ENCODE measurements around the gene PAPOLG. TPM values are rescaled to one million over a fixed set of nuclear protein-coding genes. Genes with fewer than 3 reads are reported as not detected.

Gene PAPOLG
- total and polyA plus RNA-seq, 2 of the 4 experiments (the other 2 are of a cell fraction) = 3.5 to 12.4 TPM

GRCh38 chr2:60766283-60766682, 10.2 kb downstream of the PAPOLG start:
- Histone ChIP-seq H4K20me1 (ENCODE audit: insufficient read depth, low read length) (no peaks in the 10 kb centered on the region), H3K79me1 (ENCODE audit: low read depth in 1 of 2, low read length in 2 of 2) (peaks cover 0 to 12% of the 10 kb centered on the region in 2 experiments; a peak in 2 of 4 replicates), H3K27me3 (ENCODE audit: control insufficient read depth, insufficient read depth, low read length) (no peaks in the 10 kb centered on the region), H2BK20ac (ENCODE audit: low read depth, low read length) (no peak overlapping the region), H2BK5ac (ENCODE audit: low read depth, low read length, poor library complexity, severe bottlenecking) (no peak overlapping the region), H2BK15ac (ENCODE audit: low read depth, low read length) (no peak overlapping the region), H3K56ac (ENCODE audit: extremely low read depth, insufficient read depth, low read length) (no peak overlapping the region), H2AK5ac (ENCODE audit: low read depth, low read length) (no peak overlapping the region), H2AK9ac (replicated peaks; ENCODE audit: low read depth, low read length, poor library complexity) (no peak overlapping the region), H3K36me3 (ENCODE audit: control insufficient read depth, insufficient read depth, low read length) (peaks cover 32% of the 10 kb centered on the region), H4K8ac (ENCODE audit: low read depth in 2 of 2, low read length in 2 of 2) (no peak overlapping the region), H4K5ac (ENCODE audit: low read depth, low read length) (no peak overlapping the region), H2BK120ac (ENCODE audit: low read depth, low read length) (no peak overlapping the region), H2AFZ (replicated peaks; ENCODE audit: low read length, poor library complexity) (no peak overlapping the region), H4K91ac (ENCODE audit: insufficient read depth, low read depth, low read length) (no peak overlapping the region), H3K9ac (ENCODE audit: low read depth, low read length) (no peak overlapping the region), H3K4me2 (ENCODE audit: low read depth, low read length) (no peak overlapping the region), H3K4ac (ENCODE audit: low read depth, low read length) (no peak overlapping the region), H3K4me3 (ENCODE audit: insufficient read depth, low read depth, low read length) (no peak overlapping the region), H3K14ac (replicated peaks; ENCODE audit: low read depth, low read length) (no peak overlapping the region), H3K4me1 (ENCODE audit: control insufficient read depth, insufficient read depth, low read length) (no peaks in the 10 kb centered on the region), H3K9me3 (ENCODE audit: control insufficient read depth, insufficient read depth, low read length) (no peaks in the 10 kb centered on the region), H3K23ac (ENCODE audit: low read depth, low read length) (no peak overlapping the region), H3K18ac (ENCODE audit: low read depth, low read length) (no peak overlapping the region), H3K9me1 (ENCODE audit: insufficient read depth, low read length) (no peaks in the 10 kb centered on the region), H3K27ac (ENCODE audit: insufficient read depth, low read length) (no peak overlapping the region)
- BruUV-seq (replicated peaks) = no TSS peak
- dilution Hi-C loops (cut with HindIII; ENCODE audit: low sequenced_read_pairs, unreplicated experiment) (no loop called here), intact Hi-C loops (cut with micrococcal nuclease) (no loop called here), in situ Hi-C loops (cut with MboI; ENCODE audit: low sequenced_read_pairs) (no loop called here)
- TF ChIP-seq MAFK (IDR thresholded peaks at IDR 0.05; ENCODE audit: low read depth, low read length) (no peak), RAD21 (IDR thresholded peaks at IDR 0.05; ENCODE audit: low read length) (no peak), RCOR1 (IDR thresholded peaks at IDR 0.05; ENCODE audit: insufficient replicate concordance, low read length) (no peak), FOS (IDR thresholded peaks at IDR 0.05; ENCODE audit: low read depth, low read length) (no peak), CEBPB (IDR thresholded peaks at IDR 0.05; ENCODE audit: low read depth, low read length) (no peak), MXI1 (IDR thresholded peaks at IDR 0.05; ENCODE audit: borderline replicate concordance, low read depth, low read length) (no peak), BHLHE40 (IDR thresholded peaks at IDR 0.05; ENCODE audit: low read depth, low read length) (no peak), USF2 (IDR thresholded peaks at IDR 0.05; ENCODE audit: low read depth, low read length) (no peak), CTCF (conservative IDR thresholded peaks at IDR 0.05; ENCODE audit: low read depth, low read length) (no peak), SMC3 (IDR thresholded peaks at IDR 0.05; ENCODE audit: low read depth, low read length) (no peak), CHD1 (IDR thresholded peaks at IDR 0.05; ENCODE audit: low read depth, low read length) (no peak), MAZ (IDR thresholded peaks at IDR 0.05; ENCODE audit: borderline replicate concordance, low read depth, low read length) (no peak), ELK1 (IDR thresholded peaks at IDR 0.05; ENCODE audit: borderline replicate concordance, low read depth, low read length) (no peak)
- WGBS, 2 experiments (ENCODE audit: extremely low coverage in 2 of 2, insufficient read length in 1 of 2) = 100% methylated on average over 1 of the region's 3 CpGs; no CpG with 5 or more reads in 1 of the 2 experiments
- ATAC-seq (ENCODE audit: low read depth) (no peak), DNase-seq (no peak)
- CTCF ChIA-PET = no interaction called here
- POLR2A ChIA-PET (ENCODE audit: unreplicated experiment) = no interaction called here
